Neutrophil (primary cell): Measurements from ENCODE around the gene CREB3L1.

Source experiments
- H3K27ac ChIP-seq: fragments of 200-600 bp; sonication (generic); 2 replicates; pipeline ENCODE4 v1.5.1; 2016; ENCODE audit warnings: mild to moderate bottlenecking, moderate library complexity
- H3K27me3 ChIP-seq: fragments of 200-600 bp; sonication (generic); 2 replicates; pipeline ENCODE4 v1.6.0; 2016; ENCODE audit warnings: mild to moderate bottlenecking
- H3K36me3 ChIP-seq: fragments of 200-600 bp; sonication (generic); 2 replicates; pipeline ENCODE4 v1.5.1; 2017
- H3K4me1 ChIP-seq, 2 experiments: fragments of 200-600 bp in 1 of 2; sonication (generic) in 1 of 2; 1 replicate in 1 of 2; 2 replicates in 1 of 2; pipeline versions ENCODE4 v1.5.1 to v1.6.1; 2013 to 2016; ENCODE audit warnings: low read depth in 1 of 2, low read length in 1 of 2, mild to moderate bottlenecking in 1 of 2, moderate library complexity in 1 of 2; ENCODE audit not compliant: control insufficient read depth in 1 of 2, insufficient read depth in 1 of 2
- H3K4me3 ChIP-seq, 2 experiments: fragments of 200-600 bp in 1 of 2; sonication (generic) in 1 of 2; 1 replicate in 1 of 2; 2 replicates in 1 of 2; pipeline ENCODE4 v1.5.1; 2013 to 2016; ENCODE audit warnings: low read depth in 1 of 2, low read length in 1 of 2, mild to moderate bottlenecking in 1 of 2, moderate library complexity in 1 of 2
- H3K9me3 ChIP-seq: fragments of 200-600 bp; sonication (generic); 2 replicates; pipeline ENCODE4 v1.5.1; 2016
- CTCF ChIP-seq: fragments of 200-600 bp; sonication (generic); IDR thresholded peaks from 2 replicates; pipeline ENCODE4 v1.5.1; 2016; ENCODE audit warnings: antibody characterized with exemption

Gene CREB3L1

GRCh38 chr11:46334211-46334610 lies 56.7 kb downstream of the CREB3L1 start:
- H3K4me3 ChIP-seq: peak overlapping the region in 1 of 2 experiments; percentile 64
- no peak for TF ChIP-seq CTCF
- H3K27me3 ChIP-seq: peaks cover 50% of the 10 kb centered on the region
- no peaks in the 10 kb centered on the region for H3K9me3 ChIP-seq
- no peaks in the 10 kb centered on the region for H3K36me3 ChIP-seq
- H3K4me1 ChIP-seq: peaks cover 76 to 89% of the 10 kb centered on the region in 2 experiments
- H3K27ac ChIP-seq: no peak overlapping the region

- Histone ChIP-seq H3K4me3 (no peak overlapping the region), H3K27ac (no peak overlapping the region), H3K9me3 (no peaks in the 10 kb centered on the region), H3K27me3 (peaks cover 40% of the 10 kb centered on the region), H3K4me1 (peaks cover 87 to 97% of the 10 kb centered on the region in 2 experiments), H3K36me3 (no peaks in the 10 kb centered on the region)
- TF ChIP-seq CTCF: no peak
These were observed 57.8 kb downstream of the CREB3L1 start for GRCh38 chr11:46335271-46335670.

GRCh38 chr11:46335890-46336562 lies 58.6 kb downstream of the CREB3L1 start:
- Histone ChIP-seq H3K4me3 (peak overlapping the region; percentile 13 to 40), H3K27me3 (peaks cover 32% of the 10 kb centered on the region), H3K4me1 (peaks cover 90 to 97% of the 10 kb centered on the region in 2 experiments), H3K36me3 (no peaks in the 10 kb centered on the region), H3K9me3 (no peaks in the 10 kb centered on the region), H3K27ac (peak overlapping the region; percentile 49)
- no peak for TF ChIP-seq CTCF

- H3K9me3 ChIP-seq: no peaks in the 10 kb centered on the region
- peak overlapping the region; percentile 29 to 40 for H3K4me3 ChIP-seq
- peaks cover 26% of the 10 kb centered on the region for H3K27me3 ChIP-seq
- H3K27ac ChIP-seq: peak overlapping the region; percentile 49
- TF ChIP-seq CTCF: no peak
- H3K4me1 ChIP-seq: peaks cover 94 to 97% of the 10 kb centered on the region in 2 experiments
- H3K36me3 ChIP-seq: no peaks in the 10 kb centered on the region
These were observed 59.2 kb downstream of the CREB3L1 start for GRCh38 chr11:46336563-46337180.

GRCh38 chr11:46337626-46338345 lies 60.3 kb downstream of the CREB3L1 start:
- H3K27ac ChIP-seq: no peak overlapping the region
- no peaks in the 10 kb centered on the region for H3K9me3 ChIP-seq
- H3K4me3 ChIP-seq: peak overlapping the region in 1 of 2 experiments; percentile 40
- peaks cover 99 to 100% of the 10 kb centered on the region in 2 experiments for H3K4me1 ChIP-seq
- peaks cover 15% of the 10 kb centered on the region for H3K27me3 ChIP-seq
- no peak for TF ChIP-seq CTCF
- H3K36me3 ChIP-seq: no peaks in the 10 kb centered on the region
